ENCODE measurements around the gene RXRA. TPM values are rescaled to one million over a fixed set of nuclear protein-coding genes. Genes with fewer than 3 reads are reported as not detected.

The RXRA gene
- total and polyA plus RNA-seq, 4 experiments from 2014 or later = 1.0 to 11.9 (median 6.4) TPM

DNA sequence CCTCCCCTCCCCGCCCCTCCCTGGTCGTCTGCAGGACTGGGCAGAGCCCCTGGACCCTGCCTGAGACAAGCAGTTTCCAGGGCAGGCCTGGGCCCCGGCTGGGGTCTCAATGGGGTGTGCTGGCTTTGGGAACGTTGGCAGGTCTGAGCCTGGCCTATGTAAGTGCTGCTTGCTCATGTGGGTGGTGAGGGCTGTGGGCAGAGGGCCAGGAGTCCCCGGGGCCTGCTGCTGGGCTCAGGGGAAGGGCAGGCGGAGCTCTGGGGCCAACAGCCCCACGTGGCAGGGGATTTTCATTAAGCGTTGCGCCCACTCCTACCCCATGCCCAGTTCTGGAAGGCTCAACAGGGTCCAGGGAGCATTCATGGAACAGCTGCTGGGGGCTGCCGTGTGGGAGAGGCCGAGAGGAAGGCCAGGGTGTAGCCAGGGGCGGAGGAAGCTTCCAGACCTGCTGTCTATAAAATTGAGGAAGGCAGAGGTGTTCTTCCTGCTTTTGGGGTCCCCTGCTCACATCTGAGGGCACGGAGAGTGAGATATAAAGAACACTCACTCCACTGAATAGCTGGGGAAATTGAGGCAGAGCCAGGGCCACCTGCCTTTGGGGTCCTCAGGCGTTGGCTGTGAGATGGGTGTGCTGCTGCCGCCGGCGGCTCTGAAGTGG is 32.5 kb downstream of the RXRA start:
- no peaks in the 10 kb centered on the region for H3K36me3 ChIP-seq (ENCODE audit: insufficient read depth, low read length)
- POLR2A ChIA-PET (ENCODE audit: partially characterized antibody) = no interaction called here
- Mint-ChIP-seq H3K4me3 (no peak overlapping the region), H3K27ac (peak overlapping the region in 1 of 7 donors; percentile 24), H3K9me3 (no peaks in the 10 kb centered on the region), H3K4me1 (peaks cover 0 to 4% (median under 1%) of the 10 kb centered on the region in 4 donors), H3K36me3 (no peaks in the 10 kb centered on the region), H3K27me3 (no peaks in the 10 kb centered on the region)
- intact Hi-C loops (cut with micrococcal nuclease) = no loop called here
- H3K4me3 ChIP-seq (ENCODE audit: low read length in 2 of 2) = no peak overlapping the region
- H3K4me1 ChIP-seq (ENCODE audit: insufficient read depth, low read length) = no peaks in the 10 kb centered on the region
- H3K9me3 ChIP-seq (ENCODE audit: control insufficient read depth in 1 of 2, low read length in 2 of 2) = no peaks in the 10 kb centered on the region
- no peak for DNase-seq
- CTCF ChIA-PET (ENCODE audit: partially characterized antibody) = no interaction called here
- no peaks in the 10 kb centered on the region for H3K27me3 ChIP-seq (ENCODE audit: insufficient read depth, low read length)
- H3K27ac ChIP-seq (ENCODE audit: low read depth, low read length) = no peak overlapping the region

DNA sequence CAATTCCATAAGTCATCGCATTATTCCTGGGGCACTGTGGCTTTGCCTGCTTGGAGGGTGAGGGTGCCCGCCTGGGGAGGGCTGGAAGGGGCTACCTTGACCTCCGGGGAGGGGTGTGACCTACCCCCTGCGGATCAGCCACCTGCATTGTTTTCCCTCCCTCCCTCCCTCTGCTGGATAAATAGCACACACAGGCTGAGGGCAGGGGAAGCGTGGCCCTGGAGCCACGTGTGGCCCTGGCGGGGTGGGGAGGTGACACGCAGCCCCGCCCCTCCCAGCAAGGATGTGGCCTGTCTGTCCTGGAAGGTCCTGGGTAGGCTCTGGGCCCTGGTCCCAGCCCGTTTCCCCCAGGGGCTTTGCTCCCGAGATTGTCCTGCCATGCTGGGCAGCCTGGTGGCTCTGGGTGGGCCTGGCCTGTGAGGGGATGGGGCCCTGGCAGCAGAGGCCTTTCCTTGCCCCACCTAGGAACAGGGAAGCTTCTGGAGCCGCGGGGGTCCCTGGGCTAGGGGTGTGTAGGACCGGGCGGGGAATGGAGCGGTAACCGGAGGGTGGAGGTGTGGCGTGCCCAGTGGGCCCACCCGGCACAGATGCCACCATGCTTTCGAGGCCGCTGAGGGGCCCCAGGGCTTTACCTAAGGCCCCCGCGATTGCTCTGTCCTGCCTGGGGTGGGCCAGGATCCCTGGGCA is 33.4 kb downstream of the RXRA start:
- Histone ChIP-seq H3K36me3 (ENCODE audit: insufficient read depth, low read length) (no peaks in the 10 kb centered on the region), H3K27me3 (ENCODE audit: insufficient read depth, low read length) (no peaks in the 10 kb centered on the region), H3K9me3 (ENCODE audit: control insufficient read depth in 1 of 2, low read length in 2 of 2) (no peaks in the 10 kb centered on the region), H3K4me3 (ENCODE audit: low read length in 2 of 2) (no peak overlapping the region), H3K4me1 (ENCODE audit: insufficient read depth, low read length) (no peaks in the 10 kb centered on the region), H3K27ac (ENCODE audit: low read depth, low read length) (no peak overlapping the region)
- DNase-seq = no peak
- H3K27ac Mint-ChIP-seq = no peak overlapping the region
- peaks cover 0 to 4% (median under 1%) of the 10 kb centered on the region in 4 donors for H3K4me1 Mint-ChIP-seq
- no peaks in the 10 kb centered on the region for H3K27me3 Mint-ChIP-seq
- H3K36me3 Mint-ChIP-seq = no peaks in the 10 kb centered on the region
- ChIA-PET CTCF (ENCODE audit: partially characterized antibody) (no interaction called here), POLR2A (ENCODE audit: partially characterized antibody) (no interaction called here)
- no peak overlapping the region for H3K4me3 Mint-ChIP-seq
- H3K9me3 Mint-ChIP-seq = no peaks in the 10 kb centered on the region
- intact Hi-C loops (cut with micrococcal nuclease) = no loop called here

DNA sequence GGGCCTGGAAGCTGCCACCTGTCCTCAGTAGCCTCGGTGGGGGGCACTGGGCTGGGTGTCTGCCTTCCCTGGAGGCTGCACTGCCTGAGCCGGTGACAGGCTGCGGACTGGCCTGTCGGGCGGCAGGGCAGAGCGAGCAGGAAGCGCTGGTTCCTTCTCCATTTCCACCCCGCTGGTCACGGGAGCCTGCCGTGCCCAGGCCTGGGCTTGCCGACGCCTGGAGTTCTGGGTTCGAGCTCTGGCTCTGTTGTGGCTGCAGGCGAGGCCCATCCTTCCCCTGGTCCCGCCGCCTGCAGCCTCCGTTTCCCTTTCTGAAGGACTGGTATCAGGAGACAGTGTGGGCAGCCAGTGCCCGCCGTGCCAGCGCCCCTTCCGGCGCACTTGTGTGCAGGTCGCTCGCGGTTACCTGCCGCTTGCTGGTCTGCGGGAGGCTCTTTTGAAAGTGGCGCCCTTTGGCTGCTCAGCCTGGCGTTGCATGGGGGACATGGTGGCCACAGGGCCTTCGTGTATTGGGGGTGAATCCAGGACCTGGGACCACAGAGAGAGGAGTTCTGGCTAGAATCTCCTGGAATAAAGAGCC is 34.0 kb downstream of the RXRA start:
- Mint-ChIP-seq H3K9me3 (no peaks in the 10 kb centered on the region), H3K36me3 (no peaks in the 10 kb centered on the region)
- POLR2A ChIA-PET (ENCODE audit: partially characterized antibody) = no interaction called here

DNA sequence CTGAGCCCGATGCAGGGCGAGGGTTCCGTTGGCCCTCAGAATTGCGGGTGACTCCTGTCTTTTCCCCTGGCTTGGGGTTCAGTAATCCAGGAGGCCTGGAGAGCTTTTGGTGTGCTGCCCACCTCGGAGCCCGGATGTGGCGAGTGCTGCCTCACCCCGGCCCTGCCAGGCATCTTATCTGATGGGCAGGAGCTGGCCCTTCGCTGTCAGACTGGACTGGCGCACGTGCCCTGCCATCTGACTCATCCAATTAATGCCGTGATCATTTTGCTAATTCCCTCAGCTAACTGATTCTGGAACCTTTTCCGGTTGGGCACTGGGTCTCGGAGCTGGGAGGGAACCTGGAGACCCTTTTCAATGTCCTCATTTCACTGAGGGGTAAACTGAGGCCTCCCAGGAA is 34.6 kb downstream of the RXRA start:
- CTCF ChIA-PET (ENCODE audit: partially characterized antibody) = interaction anchor here (1.4 to 1.5 kb wide), 2 partner anchors 36 to 83 kb away, joined by 3 to 4 read pairs; no protein-coding TSS in a partner anchor
- H3K27me3 Mint-ChIP-seq = no peaks in the 10 kb centered on the region
- Histone ChIP-seq H3K27ac (ENCODE audit: low read depth, low read length) (no peak overlapping the region), H3K9me3 (ENCODE audit: control insufficient read depth in 1 of 2, low read length in 2 of 2) (no peaks in the 10 kb centered on the region), H3K4me1 (ENCODE audit: insufficient read depth, low read length) (no peaks in the 10 kb centered on the region), H3K36me3 (ENCODE audit: insufficient read depth, low read length) (no peaks in the 10 kb centered on the region), H3K4me3 (ENCODE audit: low read length in 2 of 2) (no peak overlapping the region), H3K27me3 (ENCODE audit: insufficient read depth, low read length) (no peaks in the 10 kb centered on the region)
- H3K27ac Mint-ChIP-seq = no peak overlapping the region
- DNase-seq = no peak
- POLR2A ChIA-PET (ENCODE audit: partially characterized antibody) = no interaction called here
- intact Hi-C loops (cut with micrococcal nuclease) = no loop called here
- peaks cover 2 to 6% (median 3%) of the 10 kb centered on the region in 4 donors for H3K4me1 Mint-ChIP-seq
- no peak overlapping the region for H3K4me3 Mint-ChIP-seq
- no peaks in the 10 kb centered on the region for H3K9me3 Mint-ChIP-seq
- H3K36me3 Mint-ChIP-seq = no peaks in the 10 kb centered on the region

More for the DNA sequence above, 34.0 kb downstream of the RXRA start:
- Mint-ChIP-seq H3K4me3 (no peak overlapping the region), H3K27ac (no peak overlapping the region), H3K27me3 (no peaks in the 10 kb centered on the region), H3K4me1 (peaks cover under 1 to 3% (median 2%) of the 10 kb centered on the region in 4 donors)
- H3K27ac ChIP-seq (ENCODE audit: low read depth, low read length) = no peak overlapping the region
- CTCF ChIA-PET (ENCODE audit: partially characterized antibody) = no interaction called here
- no peak for DNase-seq
- H3K4me3 ChIP-seq (ENCODE audit: low read length in 2 of 2) = no peak overlapping the region
- H3K4me1 ChIP-seq (ENCODE audit: insufficient read depth, low read length) = no peaks in the 10 kb centered on the region
- H3K27me3 ChIP-seq (ENCODE audit: insufficient read depth, low read length) = no peaks in the 10 kb centered on the region
- intact Hi-C loops (cut with micrococcal nuclease) = no loop called here
- H3K36me3 ChIP-seq (ENCODE audit: insufficient read depth, low read length) = no peaks in the 10 kb centered on the region
- no peaks in the 10 kb centered on the region for H3K9me3 ChIP-seq (ENCODE audit: control insufficient read depth in 1 of 2, low read length in 2 of 2)

DNA sequence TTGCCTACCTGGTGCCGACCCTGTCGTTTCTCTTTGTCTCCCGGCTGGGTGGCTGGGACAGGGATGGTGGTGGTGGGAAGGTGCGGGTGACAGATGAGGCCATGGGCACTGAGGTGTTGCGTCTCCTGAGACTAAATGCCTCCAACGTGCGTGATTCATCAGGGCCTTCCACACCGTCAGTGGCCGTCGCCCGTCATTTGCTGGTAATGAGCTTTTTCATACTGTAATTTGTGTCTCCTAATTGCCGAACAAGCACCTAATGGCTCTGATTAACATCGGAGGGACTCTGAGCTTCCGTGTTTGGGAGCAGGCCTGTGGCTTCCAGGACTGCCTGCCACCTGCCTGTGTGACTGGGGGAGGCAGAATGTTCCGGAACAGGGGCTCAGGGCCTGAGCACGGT is 35.2 kb downstream of the RXRA start:
- Histone ChIP-seq H3K4me3 (ENCODE audit: low read length in 2 of 2) (no peak overlapping the region), H3K27me3 (ENCODE audit: insufficient read depth, low read length) (no peaks in the 10 kb centered on the region), H3K36me3 (ENCODE audit: insufficient read depth, low read length) (no peaks in the 10 kb centered on the region), H3K27ac (ENCODE audit: low read depth, low read length) (no peak overlapping the region), H3K9me3 (ENCODE audit: control insufficient read depth in 1 of 2, low read length in 2 of 2) (no peaks in the 10 kb centered on the region), H3K4me1 (ENCODE audit: insufficient read depth, low read length) (no peaks in the 10 kb centered on the region)
- Mint-ChIP-seq H3K36me3 (no peaks in the 10 kb centered on the region), H3K4me1 (peaks cover 2 to 6% (median 3%) of the 10 kb centered on the region in 4 donors), H3K9me3 (no peaks in the 10 kb centered on the region), H3K4me3 (no peak overlapping the region), H3K27me3 (no peaks in the 10 kb centered on the region), H3K27ac (peak overlapping the region in 1 of 7 donors; percentile 56)
- ChIA-PET CTCF (ENCODE audit: partially characterized antibody) (interaction anchor here (1.4 to 1.5 kb wide), 2 partner anchors 35 to 82 kb away, joined by 3 to 4 read pairs; no protein-coding TSS in a partner anchor), POLR2A (ENCODE audit: partially characterized antibody) (no interaction called here)
- no peak for DNase-seq
- intact Hi-C loops (cut with micrococcal nuclease) = no loop called here

DNA sequence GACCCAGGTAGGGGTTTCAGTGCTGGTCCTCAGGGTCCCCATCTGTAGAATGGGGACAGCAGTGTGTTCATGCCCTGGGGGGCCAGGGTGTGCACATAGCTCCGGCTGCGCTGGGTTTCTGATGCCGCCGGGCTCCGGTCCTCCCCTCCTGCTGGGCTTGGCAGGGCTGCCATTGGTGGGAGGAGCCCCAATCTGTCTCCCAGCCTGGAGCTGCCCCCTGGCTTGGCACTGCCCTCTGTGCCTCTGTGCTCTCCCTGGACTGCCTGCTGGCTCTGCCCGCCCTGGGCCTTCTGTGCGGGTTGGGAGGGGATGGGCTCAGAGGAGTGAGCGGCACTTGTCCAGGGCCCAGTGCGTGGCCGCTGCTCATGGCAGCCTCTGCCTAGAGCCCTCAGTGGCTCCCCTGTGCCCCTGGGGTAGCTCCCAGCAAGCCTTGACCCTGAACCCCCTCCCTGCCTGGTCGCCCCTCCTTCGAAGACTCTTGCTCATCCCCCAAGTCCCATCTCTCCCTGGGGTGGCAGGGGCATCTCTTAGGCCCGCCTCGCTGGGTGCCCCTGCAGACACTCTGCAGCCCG is 35.7 kb downstream of the RXRA start:
- H3K4me3 ChIP-seq (ENCODE audit: low read length in 2 of 2) = no peak overlapping the region
- no peaks in the 10 kb centered on the region for H3K9me3 ChIP-seq (ENCODE audit: control insufficient read depth in 1 of 2, low read length in 2 of 2)
- intact Hi-C loops (cut with micrococcal nuclease) = no loop called here
- no peak overlapping the region for H3K4me3 Mint-ChIP-seq
- peak overlapping the region in 1 of 7 donors; percentile 36 for H3K27ac Mint-ChIP-seq
- H3K27me3 ChIP-seq (ENCODE audit: insufficient read depth, low read length) = no peaks in the 10 kb centered on the region
- H3K27ac ChIP-seq (ENCODE audit: low read depth, low read length) = no peak overlapping the region
- DNase-seq = no peak
- H3K27me3 Mint-ChIP-seq = no peaks in the 10 kb centered on the region
- H3K36me3 Mint-ChIP-seq = no peaks in the 10 kb centered on the region
- no peaks in the 10 kb centered on the region for H3K36me3 ChIP-seq (ENCODE audit: insufficient read depth, low read length)
- H3K4me1 ChIP-seq (ENCODE audit: insufficient read depth, low read length) = no peaks in the 10 kb centered on the region
- peaks cover 2 to 6% (median 3%) of the 10 kb centered on the region in 4 donors for H3K4me1 Mint-ChIP-seq
- H3K9me3 Mint-ChIP-seq = no peaks in the 10 kb centered on the region
- ChIA-PET CTCF (ENCODE audit: partially characterized antibody) (interaction anchor here (1.4 to 1.5 kb wide), 2 partner anchors 34 to 82 kb away, joined by 3 to 4 read pairs; no protein-coding TSS in a partner anchor), POLR2A (ENCODE audit: partially characterized antibody) (no interaction called here)

DNA sequence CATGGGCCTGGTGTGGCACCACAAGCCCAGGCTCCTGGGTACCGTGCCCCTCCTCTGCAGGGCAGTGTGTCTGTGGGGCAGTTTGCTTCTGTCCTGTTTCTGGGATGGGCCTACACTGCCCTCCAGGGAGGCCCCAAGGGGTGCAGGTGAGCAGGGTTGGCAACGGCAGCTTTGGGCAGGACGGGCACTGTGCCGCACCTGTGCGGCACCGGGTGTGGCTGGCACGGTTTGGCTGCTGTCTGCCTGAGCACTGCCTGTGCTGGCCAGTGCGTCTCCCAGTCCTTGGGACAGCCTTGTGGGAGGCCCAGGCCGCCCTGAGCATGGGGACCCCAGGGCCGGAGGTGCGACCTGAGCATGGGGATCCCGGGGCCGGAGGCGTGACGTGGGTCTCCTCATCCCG is 37.2 kb downstream of the RXRA start:
- Histone ChIP-seq H3K27ac (ENCODE audit: low read depth, low read length) (no peak overlapping the region), H3K4me3 (ENCODE audit: low read length in 2 of 2) (no peak overlapping the region), H3K4me1 (ENCODE audit: insufficient read depth, low read length) (no peaks in the 10 kb centered on the region), H3K36me3 (ENCODE audit: insufficient read depth, low read length) (no peaks in the 10 kb centered on the region), H3K9me3 (ENCODE audit: control insufficient read depth in 1 of 2, low read length in 2 of 2) (no peaks in the 10 kb centered on the region), H3K27me3 (ENCODE audit: insufficient read depth, low read length) (no peaks in the 10 kb centered on the region)
- Mint-ChIP-seq H3K4me1 (peaks cover 1 to 7% (median 5%) of the 10 kb centered on the region in 4 donors), H3K4me3 (no peak overlapping the region), H3K27me3 (no peaks in the 10 kb centered on the region), H3K27ac (no peak overlapping the region), H3K9me3 (no peaks in the 10 kb centered on the region), H3K36me3 (no peaks in the 10 kb centered on the region)
- DNase-seq = no peak
- intact Hi-C loops (cut with micrococcal nuclease) = no loop called here
- ChIA-PET CTCF (ENCODE audit: partially characterized antibody) (interaction anchor here (1.7 to 2.1 kb wide), 2 partner anchors 79 to 86 kb away, joined by 5 to 15 read pairs; no protein-coding TSS in a partner anchor), POLR2A (ENCODE audit: partially characterized antibody) (interaction anchor here (0.9 kb wide), 1 partner anchor 43 kb away, joined by 3 read pairs; no protein-coding TSS in a partner anchor)
